Common myeloid progenitor, CD34-positive (primary cell): ENCODE measurements around the gene TBXA2R.

Source experiments
- CTCF ChIA-PET: fragments of 350-600 bp; sonication (Branson Sonifier 250); formaldehyde crosslinking; loops from one replicate; lab custom pipeline; 2021; ENCODE audit warnings: antibody characterized with exemption; lab: Charles Lee
- POLR2A ChIA-PET: fragments of 350-600 bp; sonication (Branson Sonifier 250); formaldehyde crosslinking; loops from one replicate; lab custom pipeline; 2021; ENCODE audit warnings: antibody characterized with exemption; lab: Charles Lee
- DNase-seq, 3 donors: peaks; one replicate each; pipeline versions ENCODE4 v3.0.0 to v3.0.0-alpha.2; 2013
- H3K27ac ChIP-seq, 2 experiments: 1 replicate in 1 of 2; 2 replicates in 1 of 2; pipeline ENCODE4 v1.7.0; 2013; ENCODE audit warnings: inconsistent platforms in 2 of 2, low read length in 2 of 2, mild to moderate bottlenecking in 2 of 2, low read depth in 1 of 2, moderate library complexity in 1 of 2; ENCODE audit not compliant: severe bottlenecking in 2 of 2, insufficient read depth in 1 of 2, poor library complexity in 1 of 2
- H3K27me3 ChIP-seq, 5 experiments: replicated peaks in 2 of 5; 1 replicate in 3 of 5; 2 replicates in 2 of 5; pipeline versions ENCODE4 v1.6.1 to v1.7.0; 2013; ENCODE audit warnings: low read length in 4 of 5, mild to moderate bottlenecking in 2 of 5, moderate library complexity in 2 of 5, inconsistent platforms in 1 of 5; ENCODE audit not compliant: insufficient read depth in 5 of 5, control insufficient read depth in 4 of 5
- H3K36me3 ChIP-seq, 4 experiments: 1 replicate in 2 of 4; 2 replicates in 2 of 4; pipeline versions ENCODE4 v1.6.1 to v1.7.0; 2013; ENCODE audit warnings: low read length in 3 of 4, control low read depth in 1 of 4, mild to moderate bottlenecking in 1 of 4; ENCODE audit not compliant: control insufficient read depth in 4 of 4, insufficient read depth in 4 of 4
- H3K4me1 ChIP-seq, 4 experiments: 1 replicate in 3 of 4; 2 replicates in 1 of 4; pipeline versions ENCODE4 v1.6.1 to v1.7.1; 2013; ENCODE audit warnings: low read length in 3 of 4, mild to moderate bottlenecking in 3 of 4, control low read depth in 1 of 4, inconsistent platforms in 1 of 4, moderate library complexity in 1 of 4; ENCODE audit not compliant: control insufficient read depth in 4 of 4, insufficient read depth in 4 of 4; ENCODE audit errors: control extremely low read depth in 1 of 4
- H3K4me3 ChIP-seq, 7 experiments: 1 replicate in 4 of 7; 2 replicates in 3 of 7; pipeline versions ENCODE4 v1.5.1 to v1.7.0; 2013; ENCODE audit warnings: mild to moderate bottlenecking in 7 of 7, low read length in 6 of 7, moderate library complexity in 6 of 7, inconsistent platforms in 2 of 7, low read depth in 2 of 7, control low read depth in 1 of 7; ENCODE audit not compliant: insufficient read depth in 4 of 7, control insufficient read depth in 1 of 7; ENCODE audit errors: extremely low read depth in 1 of 7
- H3K9me3 ChIP-seq, 5 experiments: 1 replicate in 4 of 5; 2 replicates in 1 of 5; pipeline versions ENCODE4 v1.6.1 to v1.7.1; 2013; ENCODE audit warnings: low read length in 4 of 5, mild to moderate bottlenecking in 2 of 5, inconsistent platforms in 1 of 5, low read depth in 1 of 5, moderate library complexity in 1 of 5; ENCODE audit not compliant: control insufficient read depth in 4 of 5, insufficient read depth in 2 of 5; ENCODE audit errors: control extremely low read depth in 1 of 5
- WGBS: methylation state at CpG from one replicate; pipeline ENCODE4 v1.1.5; 2013; ENCODE audit not compliant: insufficient coverage; 5-methylcytosine and 5-hydroxymethylcytosine counted together

The TBXA2R gene

GRCh38 chr19:3613818-3614661, 7.4 kb upstream of the TBXA2R start:
- H3K27ac ChIP-seq: no peak overlapping the region
- H3K27me3 ChIP-seq: no peaks in the 10 kb centered on the region
- no peak for DNase-seq
- no peak overlapping the region for H3K4me3 ChIP-seq
- no peaks in the 10 kb centered on the region for H3K9me3 ChIP-seq
- WGBS: 94% methylated on average over 25 of the region's 39 CpGs
- peaks cover 0 to 44% (median 23%) of the 10 kb centered on the region in 4 experiments for H3K36me3 ChIP-seq
- H3K4me1 ChIP-seq: peaks cover 0 to 35% (median 31%) of the 10 kb centered on the region in 4 experiments
- ChIA-PET CTCF (interaction anchor here (0.6 kb wide), 1 partner anchor 28 kb away, joined by 3 read pairs; no protein-coding TSS in a partner anchor), POLR2A (no interaction called here)

GRCh38 chr19:3612901-3613741, 6.4 kb upstream of the TBXA2R start:
- Histone ChIP-seq H3K9me3 (no peaks in the 10 kb centered on the region), H3K4me3 (no peak overlapping the region), H3K36me3 (peaks cover 0 to 39% (median 21%) of the 10 kb centered on the region in 4 experiments), H3K27ac (no peak overlapping the region), H3K27me3 (no peaks in the 10 kb centered on the region), H3K4me1 (peaks cover 0 to 37% (median 33%) of the 10 kb centered on the region in 4 experiments)
- no peak for DNase-seq
- 94% methylated on average over 63 of the region's 79 CpGs for WGBS
- CTCF ChIA-PET: interaction anchor here (0.6 to 0.7 kb wide), 2 partner anchors 9 to 27 kb away, joined by 3 read pairs; no protein-coding TSS in a partner anchor
- POLR2A ChIA-PET: no interaction called here

- 97% methylated on average over 33 of the region's 33 CpGs for WGBS
- Histone ChIP-seq H3K4me3 (no peak overlapping the region), H3K27me3 (no peaks in the 10 kb centered on the region), H3K36me3 (peaks cover 0 to 39% (median 21%) of the 10 kb centered on the region in 4 experiments), H3K9me3 (no peaks in the 10 kb centered on the region), H3K27ac (no peak overlapping the region), H3K4me1 (peaks cover 5 to 37% (median 33%) of the 10 kb centered on the region in 4 experiments)
- no peak for DNase-seq
- CTCF ChIA-PET: no interaction called here
- POLR2A ChIA-PET: no interaction called here
These were observed 5.7 kb upstream of the TBXA2R start for GRCh38 chr19:3612330-3612729.

- Histone ChIP-seq H3K9me3 (no peaks in the 10 kb centered on the region), H3K27ac (no peak overlapping the region), H3K4me1 (peaks cover 5 to 37% (median 33%) of the 10 kb centered on the region in 4 experiments), H3K27me3 (no peaks in the 10 kb centered on the region), H3K36me3 (peaks cover 0 to 39% (median 21%) of the 10 kb centered on the region in 4 experiments), H3K4me3 (no peak overlapping the region)
- POLR2A ChIA-PET: no interaction called here
- 94% methylated on average over 36 of the region's 36 CpGs for WGBS
- CTCF ChIA-PET: no interaction called here
- peak in 2 of 3 donors; percentile 17 to 22 for DNase-seq
These were observed 5.2 kb upstream of the TBXA2R start for GRCh38 chr19:3611841-3612240.

- H3K9me3 ChIP-seq: no peaks in the 10 kb centered on the region
- H3K27ac ChIP-seq: no peak overlapping the region
- 90% methylated on average over 38 of the region's 41 CpGs for WGBS
- no peak overlapping the region for H3K4me3 ChIP-seq
- ChIA-PET CTCF (no interaction called here), POLR2A (no interaction called here)
- peaks cover 0 to 38% (median 21%) of the 10 kb centered on the region in 4 experiments for H3K36me3 ChIP-seq
- peaks cover 5 to 41% (median 39%) of the 10 kb centered on the region in 4 experiments for H3K4me1 ChIP-seq
- H3K27me3 ChIP-seq: no peaks in the 10 kb centered on the region
- DNase-seq: no peak
These were observed 4.4 kb upstream of the TBXA2R start for GRCh38 chr19:3610745-3611717.
